Smooth muscle cell (in vitro differentiated cells): ENCODE data around the gene CARD19. TPM values are rescaled to one million over a fixed set of nuclear protein-coding genes. Genes with fewer than 3 reads are reported as not detected.

Experiments used
- DNase-seq: peaks from one replicate; lab custom pipeline; 2025; ENCODE audit not compliant: unreplicated experiment; lab: John Stamatoyannopoulos, UW
- H2AFZ ChIP-seq: fragments of 200-600 bp; sonication (generic); 2 replicates; pipeline ENCODE4 v1.6.0; 2016; ENCODE audit warnings: antibody characterized with exemption, low read depth, mild to moderate bottlenecking
- H3F3A ChIP-seq: fragments of 200-600 bp; sonication (generic); 2 replicates; pipeline ENCODE4 v1.6.0; 2017; ENCODE audit warnings: antibody characterized with exemption, low read depth
- H3K27ac ChIP-seq: fragments of 200-600 bp; sonication (generic); 2 replicates; pipeline ENCODE4 v1.5.1; 2016; ENCODE audit warnings: low read depth, mild to moderate bottlenecking
- H3K27me3 ChIP-seq: fragments of 200-600 bp; sonication (generic); 2 replicates; pipeline ENCODE4 v1.6.1; 2016; ENCODE audit warnings: low read depth, mild to moderate bottlenecking
- H3K36me3 ChIP-seq: fragments of 200-600 bp; sonication (generic); 2 replicates; pipeline ENCODE4 v1.5.1; 2016; ENCODE audit warnings: low read depth
- H3K4me1 ChIP-seq: fragments of 200-600 bp; sonication (generic); 2 replicates; pipeline ENCODE4 v1.5.1; 2016; ENCODE audit warnings: low read depth
- H3K4me2 ChIP-seq: fragments of 200-600 bp; sonication (generic); 2 replicates; pipeline ENCODE4 v1.6.0; 2016; ENCODE audit warnings: mild to moderate bottlenecking
- H3K4me3 ChIP-seq: fragments of 200-600 bp; sonication (generic); 2 replicates; pipeline ENCODE4 v1.5.1; 2016; ENCODE audit warnings: mild to moderate bottlenecking
- H3K79me2 ChIP-seq: fragments of 200-600 bp; sonication (generic); 2 replicates; pipeline ENCODE4 v1.6.0; 2016; ENCODE audit warnings: low read depth, mild to moderate bottlenecking
- H3K9ac ChIP-seq: fragments of 200-600 bp; sonication (generic); 2 replicates; pipeline ENCODE4 v1.6.0; 2016; ENCODE audit warnings: low read depth
- H3K9me3 ChIP-seq: fragments of 200-600 bp; sonication (generic); replicated peaks from 2 replicates; pipeline ENCODE4 v1.5.1; 2016; ENCODE audit warnings: low read depth
- H4K20me1 ChIP-seq: fragments of 200-600 bp; sonication (generic); 2 replicates; pipeline ENCODE4 v1.6.0; 2016; ENCODE audit warnings: low read depth
- CTCF ChIP-seq: fragments of 200-600 bp; sonication (generic); IDR thresholded peaks from 2 replicates; pipeline ENCODE4 v1.5.1; 2017; ENCODE audit warnings: borderline replicate concordance, mild to moderate bottlenecking, antibody characterized with exemption; ENCODE audit not compliant: insufficient read depth, poor library complexity, severe bottlenecking
- WGBS: methylation state at CpG from one replicate; pipeline ENCODE4 v1.1.7; 2016; ENCODE audit warnings: low lambda C conversion rate; 5-methylcytosine and 5-hydroxymethylcytosine counted together
- polyA plus RNA-seq: library from polyadenylated mRNA; unstranded; fragments of >200 nt; fragmentation: Nextera tagmentation; extraction: Ambion mirVana; gene quantifications from 2 replicates; pipeline ENCODE4 v1.2.1, GENCODE V29; 2016
- total RNA-seq: library from RNA; depleted of rRNA; stranded (reverse); fragments of >200 nt; gene quantifications from 2 replicates; pipeline ENCODE4 v1.2.3, GENCODE V29; 2014

Gene CARD19
- total and polyA plus RNA-seq, 2 experiments from 2014 or later, result 86.0 to 88.1 TPM

- no peak overlapping the region for H3K9ac ChIP-seq
- no peaks in the 10 kb centered on the region for H3K4me1 ChIP-seq
- no peak overlapping the region for H3K4me2 ChIP-seq
- H3K36me3 ChIP-seq, result no peaks in the 10 kb centered on the region
- 93% methylated on average over 16 of the region's 16 CpGs for WGBS
- H3K9me3 ChIP-seq, result no peaks in the 10 kb centered on the region
- H3K79me2 ChIP-seq, result no peaks in the 10 kb centered on the region
- DNase-seq, result no peak
- no peak for TF ChIP-seq CTCF
- no peaks in the 10 kb centered on the region for H3K27me3 ChIP-seq
- H4K20me1 ChIP-seq, result no peaks in the 10 kb centered on the region
- no peak overlapping the region for H2AFZ ChIP-seq
- H3F3A ChIP-seq, result no peaks in the 10 kb centered on the region
- H3K4me3 ChIP-seq, result no peak overlapping the region
- no peak overlapping the region for H3K27ac ChIP-seq
Observed at GRCh38 chr9:93155716-93156474, 59.9 kb downstream of the CARD19 start.

DNA sequence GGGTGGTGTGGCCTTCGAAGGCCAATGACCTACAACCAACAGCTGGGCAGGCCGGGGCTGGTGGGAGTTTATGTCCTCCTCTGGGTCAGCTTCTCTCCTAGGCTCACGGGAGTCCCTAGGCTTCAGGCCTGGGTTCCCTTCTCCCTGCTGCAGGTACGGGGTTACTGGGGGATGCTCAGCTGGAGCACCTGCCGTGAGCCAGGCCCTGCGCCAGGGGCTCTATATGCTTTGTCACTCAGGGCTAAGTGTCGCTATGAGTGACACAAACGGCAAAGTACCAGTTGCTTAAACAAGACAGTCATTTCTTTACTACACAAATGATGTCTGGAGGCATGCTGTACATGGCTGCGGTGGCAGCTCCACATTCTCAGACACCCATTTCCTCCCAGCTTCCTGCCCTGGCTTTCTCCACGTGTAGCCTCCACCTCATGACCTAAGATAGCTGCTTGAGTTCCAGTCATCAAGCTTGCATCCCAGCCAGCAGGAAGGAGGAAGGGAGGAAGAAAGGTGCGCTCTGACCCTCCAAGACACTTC lies 60.5 kb downstream of the CARD19 start:
- TF ChIP-seq CTCF, result no peak
- Histone ChIP-seq H3F3A (no peaks in the 10 kb centered on the region), H3K9me3 (no peaks in the 10 kb centered on the region), H3K36me3 (no peaks in the 10 kb centered on the region), H3K4me3 (no peak overlapping the region), H4K20me1 (no peaks in the 10 kb centered on the region), H3K4me2 (no peak overlapping the region), H3K4me1 (no peaks in the 10 kb centered on the region), H3K27ac (no peak overlapping the region), H3K27me3 (no peaks in the 10 kb centered on the region), H3K79me2 (no peaks in the 10 kb centered on the region), H3K9ac (no peak overlapping the region), H2AFZ (no peak overlapping the region)
- no peak for DNase-seq
- 93% methylated on average over 11 of the region's 11 CpGs for WGBS

DNA sequence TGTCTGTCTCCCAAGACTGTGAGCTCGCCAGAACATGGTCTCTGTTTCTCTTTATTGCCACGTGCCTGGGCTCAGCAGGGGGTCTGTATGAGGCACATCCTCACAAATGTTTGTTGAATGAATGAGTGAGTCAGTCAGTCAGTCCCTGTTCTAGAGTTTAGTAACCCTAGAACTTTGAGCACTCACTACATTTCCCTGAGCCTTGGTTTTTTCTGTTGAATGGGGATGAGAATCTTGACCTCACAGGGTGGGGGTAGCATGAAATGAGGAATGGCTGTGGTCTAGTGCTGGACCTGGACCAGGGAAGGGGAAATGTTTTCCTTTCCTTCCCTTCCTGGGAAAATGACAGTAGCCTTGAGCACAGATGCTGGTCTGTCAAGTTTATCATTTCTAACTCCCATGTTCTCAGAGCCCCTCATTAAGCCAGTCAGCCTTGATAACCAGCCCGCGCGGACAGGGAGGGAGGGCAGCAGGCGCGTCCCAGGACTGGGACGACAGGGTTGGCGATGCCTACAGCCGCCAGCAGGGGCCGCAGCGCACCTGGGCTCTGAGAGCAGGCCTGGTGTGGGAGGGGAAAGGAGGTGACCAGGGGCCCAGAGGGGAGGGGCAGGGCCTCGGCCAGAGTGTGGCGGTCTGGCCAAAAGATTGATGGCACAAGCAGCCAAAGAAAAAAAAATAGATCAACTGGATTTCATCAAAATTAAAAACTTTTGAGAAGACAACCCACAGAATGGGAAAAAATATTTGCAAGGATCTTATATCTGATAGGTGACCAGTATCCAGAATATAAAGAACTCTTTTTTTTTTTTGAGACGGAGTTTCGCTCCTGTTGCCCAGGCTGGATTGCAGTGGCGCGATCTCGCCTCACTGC lies 63.8 kb downstream of the CARD19 start:
- no peaks in the 10 kb centered on the region for H3K79me2 ChIP-seq
- H3K27ac ChIP-seq, result no peak overlapping the region
- peak; percentile 65 for DNase-seq
- 20% methylated on average over 19 of the region's 19 CpGs for WGBS
- peak overlapping the region; percentile 53 for H3K4me2 ChIP-seq
- no peaks in the 10 kb centered on the region for H3F3A ChIP-seq
- H3K9ac ChIP-seq, result no peak overlapping the region
- no peaks in the 10 kb centered on the region for H4K20me1 ChIP-seq
- no peaks in the 10 kb centered on the region for H3K36me3 ChIP-seq
- no peaks in the 10 kb centered on the region for H3K27me3 ChIP-seq
- no peak overlapping the region for H2AFZ ChIP-seq
- H3K9me3 ChIP-seq, result no peaks in the 10 kb centered on the region
- TF ChIP-seq CTCF, result peak; percentile 98
- H3K4me3 ChIP-seq, result no peak overlapping the region
- no peaks in the 10 kb centered on the region for H3K4me1 ChIP-seq
